ENCODE data around the gene LYRM4.
A peak's percentile ranks its signal among the peaks of the same experiment; 100 is the strongest.

The LYRM4 gene

DNA sequence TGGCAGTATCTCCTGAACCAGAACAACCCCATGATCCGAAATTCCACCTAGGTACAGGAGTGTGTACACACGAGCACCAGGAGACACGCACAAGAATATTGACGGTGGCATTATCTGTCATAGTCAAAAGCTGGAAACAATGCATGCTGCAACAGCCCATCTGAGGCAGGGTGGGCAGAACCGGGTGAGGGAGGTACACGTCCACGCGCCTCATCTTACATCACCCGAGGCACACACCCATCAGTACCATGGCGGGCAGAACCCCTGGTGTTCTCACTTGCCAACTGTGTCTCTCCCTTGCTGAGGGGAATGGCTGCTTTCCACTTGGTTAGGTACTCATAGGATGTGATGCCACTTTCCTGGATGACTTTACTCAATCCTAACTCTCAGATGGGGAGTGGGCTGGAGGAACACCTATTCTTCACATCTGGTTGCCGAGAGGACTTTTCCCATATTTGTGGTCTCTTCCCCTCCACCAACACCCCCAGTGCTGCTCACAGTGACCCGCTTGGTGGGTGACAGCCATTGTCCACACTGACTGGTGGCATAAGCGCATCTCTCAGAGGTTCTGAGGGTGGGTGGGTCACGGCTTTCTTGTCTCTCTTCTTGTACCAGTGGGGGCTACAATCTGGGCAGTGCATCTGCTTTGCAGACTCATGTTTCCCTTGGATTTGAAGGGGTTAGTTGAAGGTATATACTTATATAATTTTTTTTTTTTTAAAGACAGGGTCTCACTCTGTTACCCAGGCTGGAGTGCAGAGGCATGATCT is 162.1 kb downstream of the LYRM4 start:
- DNase-seq (ENCODE audit: low spot score) = no peak

DNA sequence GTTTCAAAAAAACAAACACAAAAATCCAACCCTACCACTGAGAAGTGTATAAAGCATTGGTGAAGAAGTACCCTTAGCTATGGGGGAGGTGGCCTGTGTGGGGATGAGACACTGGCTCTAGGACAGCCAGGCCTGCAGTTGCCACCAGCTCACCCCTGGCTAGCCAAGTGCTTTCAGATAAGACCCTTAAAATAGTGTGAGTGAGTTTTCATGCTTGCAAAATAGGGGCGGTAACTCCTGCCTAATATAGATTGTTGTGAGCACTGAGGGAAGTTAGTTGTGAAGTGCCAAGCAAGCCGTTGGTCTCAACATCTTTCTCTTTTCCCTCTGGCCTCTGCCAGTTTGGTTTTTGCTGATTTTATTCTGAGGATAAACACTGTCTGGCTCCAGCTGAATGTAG is 164.3 kb downstream of the LYRM4 start:
- no peak for DNase-seq (ENCODE audit: low spot score)

DNA sequence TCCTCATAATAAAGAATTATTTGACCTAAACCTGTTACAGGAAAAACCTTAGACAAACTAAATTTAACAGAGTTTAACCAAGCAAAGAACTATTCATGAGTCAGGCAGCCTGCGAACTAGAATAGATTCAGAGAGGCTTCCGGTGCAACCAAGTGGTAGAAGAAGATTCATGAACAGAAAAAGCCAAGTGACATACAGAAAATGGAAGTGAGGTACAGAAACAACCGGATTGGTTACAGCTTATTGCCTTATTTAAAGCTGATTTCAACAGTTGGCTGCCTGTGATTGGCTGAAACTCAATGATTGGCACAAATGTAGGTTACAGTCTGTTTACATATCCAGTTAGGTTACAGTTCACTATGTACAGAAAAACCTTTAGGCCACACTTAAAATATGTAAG is 165.5 kb downstream of the LYRM4 start:
- no peak for DNase-seq (ENCODE audit: low spot score)

DNA sequence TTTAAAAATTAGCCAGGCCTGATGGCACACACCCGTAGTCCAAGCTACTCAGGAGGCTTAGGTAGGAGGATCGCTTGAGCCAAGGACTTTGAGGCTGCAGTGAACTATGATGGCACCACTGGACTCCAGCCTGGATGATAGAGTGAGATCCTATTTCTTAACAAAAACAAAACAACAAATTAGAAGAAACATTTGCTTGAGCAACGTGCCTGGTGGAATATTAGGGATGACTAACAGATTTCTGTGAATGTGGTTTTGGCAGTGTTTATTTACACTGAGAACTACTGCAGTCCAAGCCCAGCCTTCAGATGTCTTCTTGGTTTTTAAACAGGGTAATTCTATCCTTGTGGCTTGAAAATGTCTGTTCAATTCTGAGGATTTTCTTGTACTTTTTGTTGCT is 166.4 kb downstream of the LYRM4 start:
- DNase-seq (ENCODE audit: low spot score) = no peak

DNA sequence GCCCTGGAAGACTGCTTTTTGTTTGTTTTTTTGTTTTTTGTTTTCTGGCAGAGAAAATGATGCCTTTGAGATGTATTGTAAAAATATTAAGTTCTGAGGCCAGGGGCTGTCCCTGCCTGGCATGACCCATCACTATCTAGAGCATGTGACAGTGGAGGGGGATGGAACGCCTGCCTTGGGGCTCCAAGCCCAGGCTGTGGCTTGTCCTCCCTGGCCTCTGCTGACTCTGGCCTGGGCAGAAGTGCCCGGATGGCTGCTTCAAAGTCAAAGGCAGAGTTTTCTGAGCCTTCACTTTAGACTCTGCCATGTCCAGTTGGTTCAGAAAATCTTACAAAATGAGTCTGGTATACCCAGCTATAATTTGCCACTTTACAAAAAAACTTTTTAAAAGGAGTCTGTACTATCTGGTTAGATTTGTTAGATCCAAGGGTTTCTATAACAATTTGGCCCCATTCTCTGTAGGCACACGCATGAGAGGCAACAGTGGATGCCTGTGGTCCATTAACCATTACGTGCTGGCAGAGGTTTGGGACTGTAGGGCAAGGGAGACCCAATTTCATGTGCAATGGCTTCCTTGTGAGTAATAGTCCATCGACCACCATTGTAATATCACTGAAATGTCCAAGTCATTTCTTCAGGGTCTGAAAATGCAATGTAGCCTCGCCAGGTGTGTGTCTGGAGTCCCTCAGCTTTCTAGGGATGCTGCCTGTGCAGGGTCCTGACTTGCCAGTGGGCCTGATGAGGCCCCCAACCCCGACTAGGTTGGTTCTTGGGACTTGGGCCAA is 167.3 kb downstream of the LYRM4 start:
- no peak for DNase-seq (ENCODE audit: low spot score)

DNA sequence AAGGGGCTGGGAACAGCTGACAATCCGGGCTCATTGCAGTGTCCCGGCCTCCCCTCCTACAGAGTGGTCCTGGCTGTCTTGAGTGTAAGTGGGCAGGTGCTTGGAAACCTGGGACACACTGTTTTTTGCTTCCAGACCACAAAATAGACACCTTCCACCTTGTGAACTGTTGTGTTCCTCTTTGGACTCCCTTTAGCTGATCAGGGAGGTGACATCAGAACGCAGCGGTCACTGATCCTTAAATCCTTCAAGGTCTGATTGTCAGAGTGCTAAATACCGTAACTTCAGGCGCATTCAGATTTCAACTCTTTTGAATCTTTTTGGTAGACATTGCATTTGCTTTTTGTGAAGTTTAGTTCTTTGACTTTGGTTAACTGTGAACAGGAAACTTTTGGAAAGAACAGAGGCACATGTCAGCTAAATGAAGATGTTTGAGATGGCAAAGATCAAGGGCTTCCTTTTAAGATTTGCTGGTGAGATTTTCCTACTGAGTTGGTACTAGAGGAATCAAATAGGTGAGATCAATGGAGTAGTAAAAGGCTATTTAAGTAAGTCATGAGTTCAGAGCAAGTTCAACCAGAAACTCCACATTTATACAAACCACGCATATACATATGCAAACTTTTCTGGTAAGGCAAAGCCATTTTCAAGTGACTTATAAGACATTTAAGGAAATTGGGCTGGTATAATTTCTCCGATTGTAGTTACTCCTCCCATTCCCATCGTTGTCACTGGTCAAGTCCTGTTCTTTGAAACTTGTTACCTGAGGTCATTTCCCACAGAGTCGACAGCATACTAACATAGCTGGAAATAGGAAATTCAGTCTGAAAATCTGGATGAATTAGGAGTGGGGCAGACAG is 169.3 kb downstream of the LYRM4 start:
- no peak for DNase-seq (ENCODE audit: low spot score)

DNA sequence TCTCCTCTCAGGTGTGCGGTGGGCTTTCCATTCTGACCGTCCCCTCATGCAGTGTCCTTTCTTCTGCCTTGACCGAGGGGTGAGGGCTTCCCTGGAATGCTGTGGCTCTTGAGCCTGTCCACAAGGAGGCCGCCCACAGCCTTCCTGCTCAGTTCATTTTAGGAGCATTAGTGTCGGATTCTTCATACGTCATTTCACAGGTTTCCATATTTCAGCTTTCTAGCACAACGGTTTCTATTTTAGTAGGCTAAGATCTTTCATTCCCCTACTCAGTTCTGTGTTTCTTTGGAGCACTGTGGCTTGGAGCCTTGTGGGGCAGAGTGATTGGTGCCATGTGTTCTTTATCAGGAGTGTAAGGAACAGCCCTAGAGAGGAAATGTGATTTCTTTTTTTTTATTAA is 170.1 kb downstream of the LYRM4 start:
- no peak for DNase-seq (ENCODE audit: low spot score)

DNA sequence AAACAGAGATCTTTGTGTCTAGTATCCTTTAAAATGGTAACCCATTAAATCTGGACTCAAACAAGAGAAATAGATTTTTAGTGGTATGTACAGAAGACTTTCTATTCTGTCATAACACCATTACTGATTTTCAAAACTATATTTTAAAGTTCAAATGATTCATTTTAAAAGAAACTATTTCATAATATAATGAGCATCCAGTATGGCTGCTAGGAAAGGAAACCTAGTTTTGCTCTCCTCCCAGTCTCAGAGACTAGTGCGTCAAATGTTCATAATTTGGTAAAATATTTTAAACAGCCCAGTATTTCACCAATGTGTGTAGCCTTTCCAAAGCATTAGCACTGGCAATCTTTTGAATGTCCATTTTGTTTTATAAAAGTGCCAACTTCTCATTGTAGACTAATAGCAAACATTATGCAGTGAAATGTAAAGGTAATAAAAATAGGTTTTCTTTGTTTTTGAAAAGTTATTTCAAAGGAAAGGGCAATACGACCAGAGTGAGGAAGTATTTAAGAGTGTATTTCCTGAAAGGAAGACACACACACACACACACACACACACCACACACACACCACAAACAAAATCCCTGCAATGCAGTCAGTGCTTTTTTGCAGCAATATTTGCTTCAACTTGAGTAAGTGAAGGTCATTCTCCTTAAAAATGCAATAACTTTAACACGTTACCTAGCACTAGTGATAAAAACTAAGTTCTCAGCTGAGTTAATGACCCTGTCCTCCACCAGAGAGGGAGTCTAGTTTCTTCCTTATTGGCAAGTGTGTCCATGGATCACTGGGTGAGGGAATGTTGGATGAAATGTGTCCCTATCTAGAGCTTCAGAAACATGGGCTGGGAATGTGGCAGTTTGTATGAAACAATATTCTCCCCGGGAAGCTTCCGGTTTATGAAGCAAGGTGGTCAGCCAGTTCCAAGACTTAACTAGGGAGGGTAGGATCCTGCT is 171.0 kb downstream of the LYRM4 start:
- no peak for DNase-seq (ENCODE audit: low spot score)

DNA sequence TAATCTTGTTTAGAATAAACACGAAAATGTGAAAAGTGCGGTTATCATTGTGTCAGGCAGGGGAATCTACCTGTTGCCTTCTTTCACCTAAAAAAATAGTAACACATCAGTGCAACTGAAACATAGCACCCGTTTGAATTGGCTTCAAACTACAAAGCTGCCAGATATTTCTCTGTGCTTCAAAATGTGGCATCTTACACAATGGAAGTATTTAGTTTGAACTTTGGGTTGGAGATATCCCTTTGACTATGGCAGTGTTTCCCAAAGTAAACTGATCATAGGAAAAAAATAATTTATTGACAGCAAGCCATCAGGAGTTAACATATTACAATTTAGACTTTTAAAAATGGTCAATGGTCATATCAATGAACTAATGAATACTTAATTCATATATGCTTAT is 172.0 kb downstream of the LYRM4 start:
- DNase-seq (ENCODE audit: low spot score) = no peak

DNA sequence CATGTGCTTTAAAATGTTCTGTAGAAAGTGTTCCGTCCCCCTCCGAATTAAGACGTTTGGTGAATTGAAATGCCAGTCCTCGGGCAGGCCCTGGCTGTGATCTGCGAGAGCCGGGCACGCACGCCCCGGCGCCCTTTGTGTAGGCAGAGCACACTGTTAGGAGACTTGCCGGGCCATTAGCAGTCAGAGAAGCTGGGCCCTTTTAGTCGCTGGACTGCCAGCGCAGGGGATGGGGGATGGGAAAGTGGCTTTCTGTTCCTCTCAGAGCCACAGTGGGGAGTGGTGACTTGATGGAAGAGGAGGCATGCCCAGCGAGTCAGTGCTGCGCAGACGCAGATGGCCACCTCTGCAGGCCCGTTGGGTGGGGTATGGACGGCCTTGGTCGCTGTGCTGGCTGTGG is 173.4 kb downstream of the LYRM4 start:
- peak; percentile 7 for DNase-seq (ENCODE audit: low spot score)

DNA sequence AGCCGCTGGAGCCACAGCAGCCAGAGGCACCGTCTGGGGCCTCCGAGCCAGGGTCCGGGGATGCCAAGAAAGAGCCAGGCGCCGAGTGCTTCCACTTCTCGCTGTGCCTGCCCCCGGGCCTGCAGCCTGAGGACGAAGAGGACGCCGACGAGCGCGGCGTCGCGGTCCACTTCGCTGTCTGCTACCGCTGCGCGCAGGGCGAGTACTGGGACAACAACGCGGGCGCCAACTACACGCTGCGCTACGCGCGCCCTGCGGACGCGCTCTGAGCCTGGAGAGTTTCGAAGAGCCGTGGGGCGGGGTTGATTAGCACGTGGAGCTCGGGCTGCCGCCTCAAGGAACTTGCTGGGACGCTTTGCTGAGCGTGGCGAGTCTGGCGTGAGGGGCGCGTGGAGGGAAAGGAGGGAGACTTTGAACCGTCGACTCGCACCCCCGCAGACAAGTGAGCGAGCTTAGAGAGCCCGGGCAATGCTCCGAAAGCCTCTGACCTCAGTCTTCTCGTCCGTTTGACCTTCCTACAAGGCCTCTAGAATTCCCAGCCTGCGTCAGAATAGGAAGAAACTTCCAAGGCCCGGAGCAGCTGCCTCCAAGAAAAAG is 174.4 kb downstream of the LYRM4 start:
- no peak for DNase-seq (ENCODE audit: low spot score)

DNA sequence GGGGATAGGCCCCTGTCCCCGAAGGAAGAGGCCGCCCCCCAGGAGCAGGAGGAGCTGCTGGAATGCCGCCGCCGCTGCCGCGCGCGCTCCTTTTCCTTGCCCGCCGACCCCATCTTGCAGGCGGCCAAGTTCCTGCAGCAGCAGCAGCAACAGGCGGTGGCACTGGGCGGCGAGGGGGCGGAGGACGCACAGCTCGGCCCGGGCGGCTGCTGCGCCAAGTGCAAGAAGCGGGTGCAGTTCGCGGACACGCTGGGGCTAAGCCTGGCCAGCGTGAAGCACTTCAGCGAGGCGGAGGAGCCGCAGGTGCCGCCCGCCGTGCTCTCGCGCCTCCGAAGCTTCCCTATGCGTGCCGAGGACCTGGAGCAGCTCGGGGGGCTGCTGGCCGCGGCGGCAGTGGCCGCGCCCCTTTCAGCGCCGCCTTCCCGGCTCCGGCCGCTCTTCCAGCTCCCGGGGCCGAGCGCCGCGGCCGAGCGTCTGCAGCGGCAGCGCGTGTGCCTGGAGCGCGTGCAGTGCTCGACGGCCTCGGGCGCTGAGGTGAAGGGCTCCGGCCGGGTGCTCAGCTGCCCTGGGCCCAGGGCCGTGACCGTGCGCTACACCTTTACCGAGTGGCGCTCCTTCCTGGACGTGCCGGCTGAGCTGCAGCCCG is 175.0 kb downstream of the LYRM4 start:
- DNase-seq (ENCODE audit: low spot score) = no peak

DNA sequence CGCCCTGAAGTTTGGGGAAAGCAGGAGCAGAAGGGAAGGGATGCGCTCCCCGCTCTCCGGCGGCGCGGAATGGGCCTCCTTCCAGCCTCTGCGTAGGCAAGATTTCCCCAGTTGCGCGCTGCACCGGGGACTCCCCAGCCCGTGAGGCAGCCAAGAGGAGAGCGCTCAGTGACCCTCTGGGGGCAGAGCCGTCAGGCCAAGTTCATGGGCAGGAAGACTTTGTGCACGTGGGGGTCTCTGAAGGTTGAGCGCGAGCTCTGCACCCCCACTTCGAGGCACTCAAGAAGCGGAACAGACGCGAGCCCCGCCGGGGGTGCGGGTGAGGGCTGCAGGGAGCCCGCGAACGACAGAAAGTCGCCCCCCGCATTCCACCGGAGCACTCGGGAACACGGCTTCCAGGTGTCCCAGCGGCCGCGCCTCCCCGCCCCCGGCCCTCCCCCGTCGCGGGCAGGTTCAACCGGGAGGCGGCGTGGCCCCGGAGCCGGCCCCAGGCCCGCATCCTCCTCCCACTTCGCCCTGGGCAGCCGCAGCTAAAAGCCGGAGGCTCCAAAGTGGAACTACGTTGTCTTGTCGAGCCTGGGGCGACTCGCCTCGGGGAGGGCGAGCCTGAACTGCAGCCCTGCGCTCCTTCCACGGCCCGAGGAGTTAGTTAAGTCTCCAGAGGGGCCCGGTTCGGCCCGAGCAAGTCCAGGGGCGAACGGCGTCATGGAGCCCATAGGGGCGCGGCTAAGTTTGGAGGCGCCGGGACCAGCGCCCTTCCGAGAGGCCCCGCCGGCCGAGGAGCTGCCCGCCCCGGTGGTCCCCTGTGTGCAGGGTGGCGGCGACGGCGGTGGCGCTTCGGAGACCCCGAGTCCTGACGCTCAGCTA is 175.7 kb downstream of the LYRM4 start, which contains the start of gene PPP1R3G:
Gene PPP1R3G, plus strand, starts transcription at position 561 of the 867 bp plus-strand sequence. Its CDS starts 145 bp downstream, at position 706.
- no peak for DNase-seq (ENCODE audit: low spot score)

DNA sequence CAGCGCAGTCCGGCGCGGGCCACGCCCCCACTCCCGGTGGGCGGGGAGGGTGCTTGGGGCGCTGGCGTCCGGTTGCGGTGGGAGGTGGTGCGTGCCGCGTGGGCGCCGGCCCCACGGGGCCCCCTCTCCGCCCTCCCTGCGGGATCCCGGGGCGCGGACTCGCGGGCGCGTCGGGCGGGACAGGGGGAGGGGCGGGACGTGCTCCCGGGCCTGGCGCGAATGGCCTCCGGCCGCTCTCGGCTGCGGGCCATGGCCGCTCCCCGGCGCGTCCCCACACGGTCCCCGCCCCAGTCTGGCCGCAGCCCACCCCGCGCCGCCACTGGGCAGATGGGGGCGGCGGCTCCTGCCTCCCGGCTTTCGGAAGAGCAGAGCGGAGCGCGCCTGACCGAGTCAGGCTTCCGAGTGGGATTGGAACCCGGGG is 176.4 kb downstream of the LYRM4 start:
- no peak for DNase-seq (ENCODE audit: low spot score)

DNA sequence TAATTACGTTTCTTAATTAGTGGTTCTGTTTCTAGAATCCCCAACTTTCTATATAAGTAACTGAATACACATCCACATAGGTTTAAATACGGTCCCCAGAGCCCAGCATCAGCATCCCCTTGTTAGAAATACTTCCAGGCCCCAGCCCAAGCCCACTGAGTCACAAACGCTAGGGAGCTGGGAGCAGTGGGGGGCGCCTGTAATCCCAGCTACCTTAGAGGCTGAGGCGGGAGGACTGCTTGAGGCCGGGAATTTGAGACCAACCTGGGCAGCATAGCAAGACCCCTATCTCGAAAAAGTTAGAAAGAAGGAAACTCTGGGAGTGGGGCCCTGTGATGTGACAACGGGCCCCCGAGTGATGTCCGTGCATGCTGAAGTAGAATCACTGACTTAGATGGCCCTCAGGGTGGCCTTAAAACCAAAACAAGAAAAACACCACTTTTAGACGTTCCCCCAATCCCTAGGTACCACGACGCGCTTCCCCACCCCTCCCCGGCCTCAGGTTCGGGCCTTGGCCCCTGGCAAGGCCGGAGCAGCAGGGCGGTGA is 176.9 kb downstream of the LYRM4 start:
- DNase-seq (ENCODE audit: low spot score) = no peak

DNA sequence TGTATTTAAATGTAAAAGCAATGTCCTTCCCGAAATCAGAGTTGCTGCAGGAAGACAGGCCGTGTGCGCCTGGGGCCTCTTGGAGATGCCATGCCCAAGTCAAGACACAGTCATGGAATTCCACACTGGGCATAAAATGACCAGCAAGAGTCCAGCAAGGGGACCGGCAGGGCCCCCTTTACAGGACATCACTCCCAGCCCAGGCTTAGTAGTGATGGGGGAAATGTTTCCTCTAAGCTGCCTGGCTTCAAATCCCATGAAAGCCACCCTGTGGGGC is 177.5 kb downstream of the LYRM4 start:
- DNase-seq (ENCODE audit: low spot score) = no peak

DNA sequence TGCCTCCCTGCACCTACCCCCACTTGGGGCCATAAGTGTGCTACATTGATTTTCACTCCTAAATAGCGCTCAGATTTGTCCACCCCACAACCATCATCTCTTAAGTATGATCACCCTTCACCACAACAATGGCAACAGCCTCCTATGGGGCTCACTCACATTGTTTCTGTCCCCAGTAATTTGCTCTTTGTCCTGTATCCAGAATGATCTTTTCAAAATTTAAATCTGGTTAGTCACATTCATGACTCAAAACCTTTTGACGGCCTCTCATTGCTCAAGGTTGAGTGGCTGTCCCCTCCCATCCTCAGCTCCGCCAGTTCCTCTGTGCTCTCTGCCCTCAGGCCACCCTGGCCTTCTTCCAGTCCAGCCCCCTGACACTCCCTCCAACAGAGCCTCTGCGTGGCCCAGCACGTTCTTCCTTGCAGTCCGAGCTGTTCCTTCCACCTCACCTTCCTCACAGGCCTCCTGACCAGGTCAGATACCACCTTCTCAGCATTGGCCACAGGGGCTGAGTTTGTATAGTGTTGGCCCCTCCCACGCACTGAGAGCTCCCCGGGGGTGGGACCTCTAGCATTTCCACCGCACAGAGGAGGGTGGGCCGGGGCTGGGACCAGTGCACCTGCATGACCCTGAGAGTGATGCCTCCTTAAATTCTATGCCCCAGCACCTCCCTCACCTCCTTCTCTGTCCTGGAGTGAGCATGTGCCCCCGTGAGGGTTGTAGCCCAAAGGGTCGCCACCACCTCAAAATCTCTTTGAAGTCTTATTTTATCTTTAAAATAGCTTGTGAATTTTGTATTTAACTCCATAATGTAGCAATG is 178.1 kb downstream of the LYRM4 start:
- DNase-seq (ENCODE audit: low spot score) = no peak

DNA sequence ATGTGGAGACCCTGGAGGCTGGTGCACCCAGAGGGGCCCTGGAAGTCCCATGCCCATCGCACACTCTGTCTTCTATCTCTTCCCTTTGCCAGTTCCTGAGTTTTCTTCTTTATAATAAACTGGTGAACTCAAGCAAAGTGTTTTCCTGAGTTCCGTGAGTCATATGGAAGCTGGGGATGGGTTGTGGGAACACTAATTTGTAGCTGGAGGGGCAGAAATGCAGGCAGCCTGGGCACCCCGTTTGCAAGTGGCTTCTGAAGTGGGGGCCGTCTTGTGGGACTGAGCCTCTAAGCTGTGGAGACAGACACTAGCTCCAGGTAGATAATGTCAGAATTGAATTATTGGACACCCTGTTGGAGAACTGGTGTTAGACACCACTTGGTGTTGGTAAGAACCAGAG is 178.8 kb downstream of the LYRM4 start:
- no peak for DNase-seq (ENCODE audit: low spot score)
